ENCODE measurements around the gene PDE6D.
A peak's percentile ranks its signal among the peaks of the same experiment; 100 is the strongest.

The PDE6D gene

DNA sequence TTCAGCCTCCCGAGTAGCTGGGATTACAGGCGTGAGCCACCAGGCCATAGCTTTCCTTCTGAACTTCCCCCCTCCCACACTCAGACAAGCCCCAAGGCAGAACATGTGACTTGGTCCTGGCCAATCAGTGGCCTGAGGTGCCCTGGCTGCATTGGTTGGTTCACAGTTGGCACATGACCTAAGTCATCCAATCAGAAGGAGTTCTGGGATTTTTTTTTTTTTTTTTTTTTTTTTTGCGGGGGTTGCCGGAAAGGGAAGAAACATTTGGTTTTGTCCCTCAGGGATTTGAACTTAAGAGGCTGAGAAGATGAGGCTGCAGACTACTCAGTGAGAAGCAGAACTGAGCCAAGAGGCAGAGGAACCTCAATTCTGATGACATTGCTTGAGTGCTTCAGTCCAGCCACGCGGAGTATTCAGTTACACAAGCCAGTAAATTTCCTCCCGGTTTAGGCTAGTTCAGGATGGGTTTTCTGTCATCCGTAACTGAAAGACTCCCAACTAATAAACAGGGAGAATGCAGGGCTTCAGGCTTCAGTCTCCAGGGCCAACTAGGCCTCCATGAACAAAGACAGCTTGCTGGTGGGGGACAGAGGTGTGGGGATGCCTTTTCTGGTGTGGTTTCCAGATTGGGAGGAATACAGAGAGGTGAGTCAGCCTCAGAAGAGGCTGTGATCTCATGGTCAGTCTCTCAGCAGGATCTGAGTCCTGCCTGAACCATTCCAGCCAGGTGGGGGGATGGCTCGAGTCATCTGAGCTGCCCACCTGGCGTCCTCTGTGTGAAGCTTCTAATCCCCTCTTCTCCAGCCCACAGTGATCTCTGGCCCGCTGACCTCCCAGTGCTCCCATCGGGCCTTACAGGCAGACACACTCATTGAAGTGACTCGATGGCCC, 63.6 kb downstream of the PDE6D start:
- DNase-seq: peak; percentile 94 to 95

DNA sequence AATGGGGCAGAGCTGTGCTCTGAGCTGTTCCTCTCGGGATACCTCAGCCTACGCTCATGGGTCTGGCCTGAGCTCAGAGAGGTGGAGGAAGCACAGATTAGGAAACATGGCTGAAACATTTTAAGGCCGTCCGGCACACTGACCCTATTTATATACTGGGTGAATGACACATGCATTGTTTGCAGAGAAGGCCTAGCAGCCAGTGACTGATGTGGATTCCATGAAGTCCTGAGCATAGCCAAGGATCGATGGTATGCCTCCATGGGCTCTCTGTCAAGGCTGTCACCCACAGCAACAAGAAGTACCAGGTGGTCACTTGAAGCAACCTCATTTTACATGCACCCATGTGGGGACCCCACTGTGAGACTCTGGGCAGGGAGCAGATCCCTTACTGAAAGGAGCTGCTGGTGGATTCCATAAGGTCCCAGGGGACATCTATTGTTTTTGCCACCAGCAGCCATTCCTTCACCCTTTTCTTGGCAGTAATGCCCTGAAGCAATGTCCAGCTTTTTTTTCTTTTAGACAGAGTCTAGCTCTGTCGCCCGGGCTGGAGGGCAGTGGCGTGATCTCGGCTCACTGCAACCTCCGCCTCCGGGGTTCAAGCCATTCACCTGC, 64.3 kb downstream of the PDE6D start:
- DNase-seq: peak in 1 of 2 donors; percentile 65

DNA sequence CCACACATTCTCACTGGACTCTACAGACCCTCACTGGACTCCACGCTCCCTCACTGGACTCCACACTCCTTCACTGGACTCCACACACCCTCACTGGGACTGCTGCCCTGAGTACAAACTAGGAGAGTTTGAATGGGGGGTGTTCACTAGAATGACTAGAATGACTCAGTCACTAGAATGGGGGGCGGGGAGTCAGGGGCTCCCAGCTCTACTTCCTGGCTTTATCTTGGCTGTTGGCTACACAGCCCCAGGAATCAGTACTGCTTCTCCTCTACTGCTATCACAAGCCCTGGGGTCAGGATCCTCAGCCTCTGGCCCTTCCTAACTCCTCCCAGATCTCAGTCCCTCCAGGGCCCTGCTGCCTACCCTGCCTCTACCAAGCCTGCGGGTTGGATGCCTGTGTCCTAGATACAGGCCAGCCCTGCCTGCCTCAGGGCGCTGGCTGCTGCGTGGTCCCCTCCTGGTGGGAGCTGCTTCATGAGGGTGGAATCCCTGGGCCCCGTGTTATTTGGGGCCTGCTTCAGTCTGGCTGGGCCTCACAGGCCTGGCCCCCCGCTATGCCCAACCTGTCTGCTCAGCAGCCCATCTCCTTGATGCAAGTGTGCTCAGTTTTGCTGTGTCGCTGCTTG, 65.0 kb downstream of the PDE6D start:
- DNase-seq: no peak

- no peak for DNase-seq
Measured at GRCh38 chr2:231715499-231715837, 65.6 kb downstream of the PDE6D start.

DNA sequence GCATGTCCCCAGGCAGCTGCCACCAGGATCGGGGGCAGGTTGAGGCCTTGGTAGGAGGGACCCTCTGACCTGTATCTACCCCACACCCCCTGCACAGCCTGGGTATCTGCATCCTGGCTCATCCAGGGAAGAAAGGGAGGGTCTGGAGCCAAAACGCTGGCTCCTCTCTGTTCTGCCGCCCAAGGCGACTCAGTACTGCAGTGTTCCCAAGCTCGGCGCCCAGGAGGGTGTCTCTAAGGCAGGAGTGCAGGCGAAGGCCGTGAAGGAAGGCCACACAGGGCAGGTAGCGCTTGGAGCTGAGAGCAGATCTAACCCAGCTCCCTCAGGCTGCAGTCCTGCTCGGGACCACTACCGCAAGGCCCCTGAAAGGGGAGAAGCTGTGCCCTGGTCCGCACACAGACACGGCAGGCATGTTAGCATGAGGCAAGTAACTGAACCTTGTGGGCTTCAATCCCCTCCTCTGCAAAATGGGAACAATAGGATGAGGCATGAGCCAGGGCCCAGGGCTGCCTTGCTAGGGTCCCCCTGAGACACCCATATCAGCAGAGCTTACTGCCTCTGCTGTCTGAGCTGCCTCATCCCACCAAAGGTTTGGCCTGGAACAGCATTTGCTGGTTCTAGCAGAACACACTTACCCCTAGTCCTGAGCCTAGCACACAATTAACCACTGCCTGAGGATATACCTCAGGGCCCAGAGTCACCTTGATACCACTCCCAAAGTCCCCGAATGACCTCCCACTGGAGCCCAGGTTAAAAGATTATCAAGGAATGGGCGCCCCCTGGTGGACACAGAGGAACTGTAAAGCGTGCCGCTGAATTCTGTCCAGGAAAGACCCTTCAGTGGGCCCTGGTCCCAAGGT, 66.2 kb downstream of the PDE6D start:
- peak; percentile 23 to 86 for DNase-seq

- DNase-seq: peak; percentile 75 to 98
Measured at GRCh38 chr2:231713730-231714638, 67.1 kb downstream of the PDE6D start.

DNA sequence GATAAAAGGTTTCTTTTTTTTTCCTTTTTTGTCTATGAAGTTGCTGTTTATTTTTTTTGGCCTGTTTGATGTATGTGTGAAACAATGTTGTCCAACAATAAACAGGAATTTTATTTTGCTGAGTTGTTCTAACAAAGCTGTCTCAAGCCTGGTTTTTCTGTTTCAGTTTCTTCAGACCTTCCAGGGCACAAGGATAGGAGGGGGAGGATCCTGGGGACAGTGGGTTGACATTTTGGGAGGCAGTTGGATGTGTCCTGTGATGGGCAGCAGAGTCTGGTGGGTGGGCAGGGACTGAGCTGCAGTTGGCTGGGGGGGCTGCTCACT, 67.7 kb downstream of the PDE6D start:
- DNase-seq: peak in 1 of 2 donors; percentile 12

GRCh38 chr2:231712451-231713021, 68.5 kb downstream of the PDE6D start:
- DNase-seq: peak in 1 of 2 donors; percentile 11

- DNase-seq: no peak
Measured at GRCh38 chr2:231711677-231712450, 69.2 kb downstream of the PDE6D start.

DNA sequence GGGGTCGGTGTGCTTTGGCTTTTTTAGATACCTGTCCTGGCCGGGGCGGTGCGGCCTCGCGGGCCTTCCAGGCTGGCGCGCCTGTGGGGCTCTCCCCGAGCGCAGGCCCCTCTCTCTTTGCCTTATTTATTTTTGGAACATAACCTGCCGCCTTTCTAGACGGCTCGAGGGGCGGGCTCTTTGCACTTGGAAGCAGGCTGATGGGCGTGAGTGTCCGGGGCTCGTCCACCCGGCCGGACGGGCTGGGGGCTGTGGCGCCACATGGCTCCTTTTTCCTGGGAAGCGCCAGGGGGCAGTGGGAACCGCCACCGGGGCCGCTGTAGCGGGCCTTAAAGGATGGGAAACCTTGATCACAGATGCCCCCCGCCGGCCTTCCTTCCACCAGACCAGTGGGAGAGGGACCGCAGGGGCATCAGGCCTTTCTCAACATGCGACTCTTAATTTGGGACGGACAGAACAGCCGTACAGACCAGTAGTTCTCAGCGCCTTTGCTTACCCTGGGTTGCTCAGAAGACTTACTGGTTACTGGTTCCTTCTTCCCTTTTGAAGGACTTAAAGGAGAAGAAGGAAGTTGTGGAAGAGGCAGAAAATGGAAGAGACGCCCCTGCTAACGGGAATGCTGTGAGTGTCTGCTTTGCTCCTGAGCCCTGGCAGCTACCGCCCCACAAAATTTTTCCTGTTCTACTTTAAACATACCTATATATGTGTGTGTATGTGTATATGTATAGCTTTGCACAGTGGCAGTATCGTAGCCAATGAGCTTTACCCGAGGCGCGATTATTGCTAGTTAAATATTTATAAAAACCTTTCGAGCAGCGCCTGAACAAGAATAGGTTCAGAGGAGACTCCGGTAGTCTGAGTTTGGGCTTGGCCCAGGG, 70.0 kb downstream of the PDE6D start:
- DNase-seq: peak; percentile 43 to 44

- DNase-seq: peak; percentile 74 to 92
Measured at GRCh38 chr2:231709981-231710798, 70.9 kb downstream of the PDE6D start.

GRCh38 chr2:231709636-231709980, 71.5 kb downstream of the PDE6D start:
- DNase-seq: no peak

DNA sequence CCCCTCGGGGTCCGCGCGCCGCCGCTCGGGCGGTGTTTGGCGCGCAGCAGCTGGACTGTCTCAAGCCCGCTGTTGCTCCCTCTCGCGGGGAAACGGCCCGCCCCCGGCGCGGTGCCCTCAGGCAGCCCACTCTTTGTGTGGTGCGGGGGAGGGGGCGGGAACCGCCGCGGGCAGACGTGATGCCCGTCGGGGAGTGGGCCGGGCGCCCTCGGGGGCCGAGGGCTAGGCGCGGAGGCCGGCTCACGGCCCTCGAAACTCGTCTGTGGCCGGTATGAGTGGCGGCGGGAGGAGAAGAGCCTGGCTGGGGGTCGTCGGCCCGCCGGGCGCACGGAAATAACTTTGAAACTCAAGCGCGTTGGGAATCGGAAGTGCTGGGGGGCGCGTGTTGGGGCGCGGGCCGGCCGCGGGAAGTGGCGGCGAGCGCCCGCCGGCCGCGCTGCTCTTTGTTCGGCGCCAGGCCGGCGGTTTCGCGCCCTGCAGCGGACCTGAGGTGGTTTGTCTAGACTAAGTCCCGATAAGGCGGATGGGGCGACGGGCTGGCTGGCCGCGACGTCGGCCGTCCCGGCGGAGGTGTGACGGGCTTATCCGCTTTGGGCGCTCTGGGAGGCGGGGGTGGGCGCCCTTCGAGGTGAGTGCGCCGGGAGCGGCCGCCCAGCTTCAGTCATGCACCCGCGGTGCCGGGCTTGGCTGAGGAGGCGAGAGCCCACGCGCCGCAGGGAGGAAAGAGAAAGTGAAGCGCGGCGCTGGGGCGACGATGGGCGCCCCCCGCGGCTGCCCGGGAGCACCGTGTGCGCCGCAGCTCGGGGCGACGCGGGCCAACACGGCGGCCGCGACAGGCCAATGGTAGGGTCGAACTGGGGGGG, 72.1 kb downstream of the PDE6D start:
- DNase-seq: peak; percentile 44 to 54

DNA sequence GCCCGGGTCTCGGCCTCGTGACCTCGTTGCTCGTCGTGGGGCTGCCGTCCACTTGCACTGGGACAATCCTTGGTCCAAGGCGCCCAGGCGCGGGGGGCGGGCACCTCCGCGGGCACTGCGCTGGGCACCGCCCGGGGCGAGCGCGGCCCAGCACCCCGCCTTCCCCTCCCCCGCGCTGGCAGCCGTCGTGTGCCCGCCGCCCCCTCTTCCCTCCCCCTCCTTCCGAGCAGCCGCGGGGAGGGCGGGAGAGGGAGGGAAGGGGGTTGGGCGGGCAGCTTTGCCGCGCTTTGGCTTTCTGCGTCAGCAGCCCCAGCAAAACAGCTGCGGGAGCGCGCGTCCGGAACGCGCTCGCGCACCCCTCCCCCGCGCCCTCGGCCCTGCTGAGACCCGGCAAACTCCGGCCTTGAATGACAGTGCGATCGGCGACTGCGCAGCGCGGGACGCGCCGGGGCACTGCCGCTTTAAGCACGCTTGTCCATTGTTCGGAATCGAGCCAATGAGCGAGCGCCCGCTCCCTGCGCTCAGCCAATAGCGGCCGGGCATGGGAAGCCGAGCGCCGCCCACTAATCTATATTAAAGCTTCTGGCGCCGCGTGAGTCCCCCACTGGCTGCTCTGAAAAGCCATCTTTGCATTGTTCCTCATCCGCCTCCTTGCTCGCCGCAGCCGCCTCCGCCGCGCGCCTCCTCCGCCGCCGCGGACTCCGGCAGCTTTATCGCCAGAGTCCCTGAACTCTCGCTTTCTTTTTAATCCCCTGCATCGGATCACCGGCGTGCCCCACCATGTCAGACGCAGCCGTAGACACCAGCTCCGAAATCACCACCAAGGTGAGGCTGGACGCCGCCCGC, 72.9 kb downstream of the PDE6D start, which contains the start of gene PTMA:
TSS of gene PTMA (plus strand) at position 599 of the 846 bp plus-strand sequence. CDS start at position 781, 182 bp downstream.
- DNase-seq: peak; percentile 98 to 99

DNA sequence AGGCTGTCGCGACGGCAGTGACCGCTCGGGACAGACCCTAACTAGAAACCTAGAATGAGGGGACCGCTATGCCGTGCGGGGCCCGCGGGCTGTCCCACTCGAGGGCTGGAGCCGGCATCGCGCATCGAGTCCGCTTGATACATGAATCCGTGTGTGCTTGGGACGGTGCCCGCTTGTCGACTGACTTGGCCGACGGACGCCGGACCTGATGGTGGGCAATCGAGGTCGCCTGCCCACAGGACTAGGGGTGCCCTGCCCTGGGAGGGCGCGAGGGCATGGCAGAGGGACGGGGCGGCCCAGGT, 73.5 kb downstream of the PDE6D start:
- DNase-seq: no peak

- DNase-seq: peak; percentile 99
Measured at GRCh38 chr2:231706731-231707624, 74.1 kb downstream of the PDE6D start.
